MG63 (cell line): ENCODE results near the gene SLC35F3. TPM values are rescaled to one million over a fixed set of nuclear protein-coding genes. Genes with fewer than 3 reads are reported as not detected.

Experiments
- DNase-seq: peaks from one replicate; pipeline ENCODE4 v3.0.0-alpha.2; 2020
- H3K27me3 ChIP-seq: fragments of 250-450 bp; sonication (Bioruptor Pico); 2 replicates; pipeline ENCODE4 v1.5.1; 2020; ENCODE audit warnings: mild to moderate bottlenecking, moderate library complexity
- H3K36me3 ChIP-seq: fragments of 250-450 bp; sonication (Bioruptor Pico); 2 replicates; pipeline ENCODE4 v1.5.1; 2020; ENCODE audit warnings: mild to moderate bottlenecking, moderate library complexity
- H3K4me3 ChIP-seq: fragments of 250-450 bp; sonication (Bioruptor Pico); 2 replicates; pipeline ENCODE4 v1.5.1; 2020; ENCODE audit warnings: mild to moderate bottlenecking, moderate library complexity
- H3K9me3 ChIP-seq: fragments of 250-450 bp; sonication (Bioruptor Pico); 2 replicates; pipeline ENCODE4 v1.5.1; 2020; ENCODE audit warnings: mild to moderate bottlenecking, moderate library complexity
- total RNA-seq: library from RNA; depleted of rRNA; stranded (reverse); fragments of >200 nt; shearing (Covaris generic); gene quantifications from 2 replicates; pipeline ENCODE4 v1.2.3, GENCODE V29; 2014; ENCODE audit warnings: low replicate concordance

SLC35F3 gene
- total RNA-seq, 1 experiment from 2014 or later = 2.5 TPM

DNA sequence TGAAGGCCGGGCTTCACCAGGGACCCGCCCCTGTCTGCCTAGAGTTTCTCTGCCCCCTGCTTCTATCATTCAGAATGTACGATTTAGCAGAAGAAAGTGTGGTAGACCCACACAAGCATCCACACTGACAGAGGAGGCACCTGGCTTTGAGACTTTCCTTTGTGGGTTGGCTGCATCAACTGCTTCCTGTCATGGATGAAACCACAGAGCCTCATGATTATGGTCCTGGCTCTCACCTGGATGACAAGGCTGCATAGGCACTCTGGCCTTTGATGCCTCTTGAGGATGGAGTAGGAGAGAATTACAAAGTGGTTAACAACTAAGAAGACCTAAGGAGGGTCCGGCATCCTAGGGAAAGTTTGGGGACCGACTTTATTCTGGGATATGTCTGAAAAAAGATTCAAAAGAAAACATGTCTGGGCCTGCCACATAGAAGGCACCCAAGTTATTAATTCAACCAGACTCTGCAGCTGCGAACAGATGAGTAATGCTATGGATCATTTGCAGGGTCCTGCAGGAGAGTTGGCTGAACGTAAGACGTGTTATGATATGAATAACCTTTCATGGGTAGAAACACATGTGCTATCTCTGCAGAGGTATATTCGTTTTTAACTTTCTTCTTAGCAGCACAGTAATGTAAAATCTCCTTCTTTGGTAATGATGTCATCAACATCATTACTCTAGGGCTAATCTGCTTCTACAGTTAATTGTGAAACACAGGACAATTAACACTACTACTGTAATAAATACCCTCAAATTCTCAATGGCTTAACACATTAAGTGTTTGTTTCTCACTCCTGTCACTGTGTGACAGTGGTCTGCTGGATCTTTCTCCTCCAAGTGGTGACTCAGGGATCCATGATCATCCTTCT lies 136.2 kb downstream of the SLC35F3 start:
- DNase-seq = no peak
- H3K4me3 ChIP-seq = no peak overlapping the region
- H3K27me3 ChIP-seq = 0 out of 2 replicates have a peak, but pooled peaks cover 2% of the 10 kb centered on the region
- H3K36me3 ChIP-seq = no peaks in the 10 kb centered on the region
- peaks cover 2% of the 10 kb centered on the region for H3K9me3 ChIP-seq

GRCh38 chr1:234044079-234044478 lies 139.6 kb downstream of the SLC35F3 start:
- H3K9me3 ChIP-seq = peaks cover 2% of the 10 kb centered on the region
- no peak overlapping the region for H3K4me3 ChIP-seq
- no peak for DNase-seq
- H3K36me3 ChIP-seq = no peaks in the 10 kb centered on the region
- H3K27me3 ChIP-seq = no peaks in the 10 kb centered on the region

GRCh38 chr1:234047123-234047522 lies 142.6 kb downstream of the SLC35F3 start:
- DNase-seq = no peak
- H3K4me3 ChIP-seq = no peak overlapping the region
- H3K27me3 ChIP-seq = no peaks in the 10 kb centered on the region
- no peaks in the 10 kb centered on the region for H3K36me3 ChIP-seq
- peaks cover 4% of the 10 kb centered on the region for H3K9me3 ChIP-seq

DNA sequence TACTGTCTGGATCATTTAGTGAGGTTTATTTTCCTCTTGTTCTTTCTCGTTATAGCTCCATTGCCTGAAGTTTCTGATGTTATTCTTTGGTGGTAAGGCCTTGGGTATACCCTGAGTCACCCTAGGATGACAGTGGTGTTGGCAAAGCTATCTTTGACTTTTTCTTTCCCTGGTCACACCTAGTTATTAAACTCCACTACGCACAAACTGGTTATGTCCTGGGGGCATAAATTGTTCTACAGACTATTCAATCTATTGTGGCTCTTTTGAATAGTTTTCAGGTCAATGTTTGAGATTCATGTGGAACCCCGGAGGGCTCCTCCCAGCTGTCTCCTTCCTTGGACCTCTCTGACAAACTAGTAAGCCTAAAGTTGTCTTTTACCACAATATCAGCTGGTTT lies 157.7 kb downstream of the SLC35F3 start:
- H3K4me3 ChIP-seq = no peak overlapping the region
- no peaks in the 10 kb centered on the region for H3K36me3 ChIP-seq
- no peak for DNase-seq
- H3K9me3 ChIP-seq = peaks cover 9% of the 10 kb centered on the region
- no peaks in the 10 kb centered on the region for H3K27me3 ChIP-seq

DNA sequence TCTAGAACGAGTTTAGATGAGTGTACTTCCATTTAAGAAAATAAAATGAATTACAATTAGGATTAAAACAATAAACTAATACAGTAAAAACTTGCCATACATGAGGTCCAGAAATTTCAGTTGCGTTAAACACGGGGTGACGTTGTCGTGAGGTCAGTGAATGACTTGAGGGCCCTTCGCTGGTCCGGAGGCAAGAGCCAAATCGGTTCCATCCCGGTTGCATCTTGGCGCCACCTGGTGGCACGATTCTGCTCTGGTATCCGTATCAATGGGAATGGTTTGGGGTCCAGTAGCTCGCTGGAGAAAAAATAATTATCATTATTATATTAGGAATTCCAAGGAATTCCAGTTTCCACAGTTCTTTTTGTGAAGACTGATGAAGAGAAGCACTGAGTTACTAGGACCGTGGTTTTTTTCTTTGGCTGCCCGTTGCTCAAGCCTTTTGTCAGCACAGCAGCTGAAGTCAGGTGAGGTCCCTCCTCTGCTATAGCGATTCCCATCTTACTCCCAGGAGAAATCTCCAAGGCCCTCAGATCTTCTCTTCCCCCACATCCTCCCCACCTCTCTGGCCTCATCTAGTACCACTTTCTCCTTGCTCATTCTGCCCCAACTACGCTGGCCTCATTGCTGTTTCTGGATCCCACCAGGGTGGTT lies 161.4 kb downstream of the SLC35F3 start:
- Histone ChIP-seq H3K27me3 (no peaks in the 10 kb centered on the region), H3K9me3 (peaks cover 7% of the 10 kb centered on the region), H3K4me3 (no peak overlapping the region), H3K36me3 (no peaks in the 10 kb centered on the region)
- DNase-seq = peak; percentile 73

DNA sequence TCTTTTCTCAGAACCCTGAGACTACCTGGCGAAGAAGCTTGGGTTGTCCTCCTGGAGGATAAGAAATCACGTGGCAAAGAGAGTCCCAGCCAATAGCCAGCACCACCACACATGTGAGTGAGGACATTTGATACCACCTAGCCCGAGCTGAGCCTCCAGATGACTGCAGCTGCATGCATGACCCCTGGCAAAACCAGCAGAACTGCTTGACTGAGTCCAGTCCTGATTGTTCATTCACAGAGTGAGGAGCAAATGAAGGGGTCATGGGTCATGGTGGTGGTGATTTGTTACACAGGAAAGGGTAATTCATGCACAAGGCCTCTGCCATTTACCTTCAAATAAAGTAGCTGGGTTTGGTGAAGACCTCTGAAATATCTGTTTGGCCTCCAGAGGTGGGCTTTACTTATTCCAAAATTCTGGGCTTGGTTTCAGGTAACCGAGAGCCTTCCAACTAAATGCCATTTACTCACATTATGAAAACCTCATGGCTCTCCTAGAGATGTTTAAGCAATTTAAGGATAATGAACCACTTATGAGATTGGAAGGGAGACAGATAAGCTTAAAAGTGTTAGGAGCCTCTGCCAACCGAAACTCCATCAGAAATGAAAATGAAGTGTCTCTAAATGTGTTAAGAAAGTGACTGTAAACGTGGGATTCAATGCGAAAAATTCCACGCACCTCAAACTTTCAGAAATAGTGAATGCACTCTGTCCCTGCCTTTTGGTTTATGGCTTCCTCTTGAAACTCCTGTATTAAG lies 163.3 kb downstream of the SLC35F3 start:
- Histone ChIP-seq H3K27me3 (no peaks in the 10 kb centered on the region), H3K36me3 (no peaks in the 10 kb centered on the region), H3K9me3 (no peaks in the 10 kb centered on the region), H3K4me3 (no peak overlapping the region)
- DNase-seq = no peak

GRCh38 chr1:234069760-234070159 lies 165.3 kb downstream of the SLC35F3 start:
- no peaks in the 10 kb centered on the region for H3K9me3 ChIP-seq
- H3K4me3 ChIP-seq = no peak overlapping the region
- no peaks in the 10 kb centered on the region for H3K27me3 ChIP-seq
- DNase-seq = no peak
- no peaks in the 10 kb centered on the region for H3K36me3 ChIP-seq

- H3K27me3 ChIP-seq = no peaks in the 10 kb centered on the region
- no peak overlapping the region for H3K4me3 ChIP-seq
- no peak for DNase-seq
- H3K9me3 ChIP-seq = no peaks in the 10 kb centered on the region
- H3K36me3 ChIP-seq = no peaks in the 10 kb centered on the region
Observed at GRCh38 chr1:234072793-234073192, 168.3 kb downstream of the SLC35F3 start.

GRCh38 chr1:234078143-234078542 lies 173.7 kb downstream of the SLC35F3 start:
- no peak for DNase-seq
- Histone ChIP-seq H3K9me3 (no peaks in the 10 kb centered on the region), H3K36me3 (no peaks in the 10 kb centered on the region), H3K27me3 (no peaks in the 10 kb centered on the region; the same call in 1 of the 2 replicates), H3K4me3 (no peak overlapping the region)

DNA sequence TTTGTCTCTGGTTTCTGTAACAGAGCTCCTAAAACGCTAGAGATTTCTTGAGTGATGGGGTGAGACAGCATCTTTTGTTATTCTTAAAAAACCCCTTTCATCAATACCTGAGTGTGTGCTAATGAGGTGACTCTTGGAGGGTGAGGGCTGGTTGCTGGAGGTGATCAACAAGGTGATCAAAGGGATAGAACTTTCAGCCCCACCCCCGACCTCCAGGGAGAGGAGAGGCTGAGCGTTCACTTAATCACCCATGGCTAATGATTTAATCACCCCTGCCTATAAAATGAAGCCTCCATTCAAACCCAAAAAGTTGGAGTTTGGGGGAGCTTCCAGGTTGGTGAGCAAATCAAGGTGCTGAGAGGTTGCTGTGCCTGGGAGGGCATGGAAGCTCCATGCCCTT lies 175.4 kb downstream of the SLC35F3 start:
- no peak for DNase-seq
- Histone ChIP-seq H3K36me3 (no peaks in the 10 kb centered on the region), H3K4me3 (no peak overlapping the region), H3K9me3 (no peaks in the 10 kb centered on the region), H3K27me3 (no peaks in the 10 kb centered on the region; the same call in 1 of the 2 replicates)

DNA sequence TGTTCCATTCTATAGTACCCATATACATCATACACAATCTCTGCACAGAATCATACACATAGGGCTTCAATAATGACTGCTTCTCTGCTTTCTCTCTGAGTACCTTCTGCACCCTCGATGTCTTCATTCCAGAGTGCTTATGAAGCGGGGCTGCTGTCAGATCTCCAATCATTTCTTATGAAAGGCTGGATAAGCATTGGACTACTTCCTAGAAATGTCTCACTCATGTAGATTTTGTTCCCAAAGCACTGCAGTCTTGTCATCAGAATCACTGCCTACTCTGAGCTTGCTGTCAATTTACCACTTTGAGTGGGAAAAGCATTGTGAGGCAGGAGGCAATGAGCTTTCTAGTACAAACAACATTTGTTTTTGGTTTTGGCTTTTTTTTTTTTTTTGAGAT lies 179.0 kb downstream of the SLC35F3 start:
- peak; percentile 56 for DNase-seq
- Histone ChIP-seq H3K36me3 (no peaks in the 10 kb centered on the region), H3K27me3 (no peaks in the 10 kb centered on the region; the same call in 1 of the 2 replicates), H3K9me3 (no peaks in the 10 kb centered on the region), H3K4me3 (no peak overlapping the region)

GRCh38 chr1:234089396-234089795 lies 184.9 kb downstream of the SLC35F3 start:
- Histone ChIP-seq H3K36me3 (no peaks in the 10 kb centered on the region), H3K4me3 (no peak overlapping the region), H3K27me3 (no peaks in the 10 kb centered on the region; the same call in 1 of the 2 replicates), H3K9me3 (peaks cover 12% of the 10 kb centered on the region; the same call in 1 of the 2 replicates)
- DNase-seq = no peak

GRCh38 chr1:234090212-234091064 lies 186.0 kb downstream of the SLC35F3 start:
- no peak overlapping the region for H3K4me3 ChIP-seq
- no peak for DNase-seq
- peaks cover 12% of the 10 kb centered on the region; the same call in 1 of the 2 replicates for H3K9me3 ChIP-seq
- H3K27me3 ChIP-seq = no peaks in the 10 kb centered on the region; the same call in 1 of the 2 replicates
- no peaks in the 10 kb centered on the region for H3K36me3 ChIP-seq

DNA sequence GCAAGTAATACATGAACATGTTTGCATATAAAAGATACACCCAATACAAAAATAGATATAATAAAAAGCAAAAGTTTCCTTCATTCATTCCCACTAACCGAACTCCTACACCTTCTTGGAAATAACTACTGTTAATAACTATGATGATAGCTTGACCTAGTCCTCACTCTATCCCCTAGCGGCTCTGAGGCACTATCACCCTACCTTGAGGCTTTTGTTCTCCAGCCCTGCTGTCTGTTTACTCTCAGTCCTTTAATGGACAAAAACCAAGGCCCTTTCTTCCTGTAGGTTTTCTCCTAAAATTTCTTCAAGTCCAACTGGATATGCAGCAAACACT lies 186.6 kb downstream of the SLC35F3 start:
- no peak overlapping the region for H3K4me3 ChIP-seq
- H3K9me3 ChIP-seq = peaks cover 12% of the 10 kb centered on the region; the same call in 1 of the 2 replicates
- peaks cover 4% of the 10 kb centered on the region; the same call in 1 of the 2 replicates for H3K27me3 ChIP-seq
- no peaks in the 10 kb centered on the region for H3K36me3 ChIP-seq
- DNase-seq = no peak

GRCh38 chr1:234091876-234092275 lies 187.4 kb downstream of the SLC35F3 start:
- no peak overlapping the region for H3K4me3 ChIP-seq
- peaks cover 12% of the 10 kb centered on the region; the same call in 1 of the 2 replicates for H3K9me3 ChIP-seq
- H3K36me3 ChIP-seq = no peaks in the 10 kb centered on the region
- no peak for DNase-seq
- peaks cover 5% of the 10 kb centered on the region; the same call in 1 of the 2 replicates for H3K27me3 ChIP-seq

DNA sequence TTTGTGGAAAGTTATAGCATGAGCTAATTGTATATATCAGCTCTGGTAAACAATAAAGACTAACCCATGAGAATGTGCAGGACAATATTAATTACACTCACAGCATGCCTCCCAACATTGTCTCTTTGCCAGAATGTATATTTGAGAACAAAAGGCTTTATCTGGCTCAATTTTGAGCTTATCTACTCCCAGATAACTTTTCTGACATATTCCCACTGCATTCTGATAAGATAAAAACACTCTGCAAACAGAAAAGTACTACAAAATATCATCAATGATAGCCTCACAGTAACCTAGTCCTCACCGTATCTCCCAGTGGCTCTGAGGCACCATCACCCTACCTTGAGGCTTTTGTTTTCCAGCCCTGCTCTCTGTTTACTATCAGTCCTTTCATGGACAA lies 188.6 kb downstream of the SLC35F3 start:
- H3K27me3 ChIP-seq = peaks cover 5% of the 10 kb centered on the region; the same call in 1 of the 2 replicates

More for the DNA sequence above, 188.6 kb downstream of the SLC35F3 start:
- no peak overlapping the region for H3K4me3 ChIP-seq
- peaks cover 12% of the 10 kb centered on the region; the same call in 1 of the 2 replicates for H3K9me3 ChIP-seq
- H3K36me3 ChIP-seq = no peaks in the 10 kb centered on the region
- no peak for DNase-seq
